ENCODE results near the gene CAMTA1.

CAMTA1 gene

GRCh38 chr1:7678491-7679158 is 893.4 kb downstream of the CAMTA1 start:
- Histone ChIP-seq H3K27ac (ENCODE audit: low read length) (no peak overlapping the region), H4K20me1 (ENCODE audit: insufficient read depth, low read length) (0 out of 2 replicates have a peak, but pooled peaks cover 3% of the 10 kb centered on the region), H3K36me3 (ENCODE audit: insufficient read depth, low read length) (no peaks in the 10 kb centered on the region), H2AFZ (ENCODE audit: low read depth, low read length) (no peak overlapping the region), H3K27me3 (ENCODE audit: insufficient read depth, low read length, poor library complexity) (peaks cover 2% of the 10 kb centered on the region), H3K4me1 (ENCODE audit: insufficient read depth, low read length) (no peaks in the 10 kb centered on the region), H3K4me3 (ENCODE audit: low read depth in 1 of 2, low read length in 2 of 2) (no peak overlapping the region), H3K9ac (ENCODE audit: low read depth, low read length) (no peak overlapping the region), H3K9me3 (ENCODE audit: insufficient read depth, low read length, severe bottlenecking) (no peaks in the 10 kb centered on the region), H3K4me2 (ENCODE audit: insufficient read depth, low read length) (no peak overlapping the region), H3K79me2 (ENCODE audit: insufficient read depth, low read length) (no peaks in the 10 kb centered on the region)
- TF ChIP-seq CTCF (IDR thresholded peaks at IDR 0.05; ENCODE audit: borderline replicate concordance, extremely low read depth, low read length, poor library complexity, severe bottlenecking), result no peak
- TF ChIP-seq EZH2 (IDR thresholded peaks at IDR 0.05; ENCODE audit: borderline replicate concordance, low read depth, low read length, severe bottlenecking), result no peak
- ATAC-seq (ENCODE audit: insufficient read depth, low read depth) (no peak), DNase-seq (no peak)

GRCh38 chr1:7679159-7679872 is 894.1 kb downstream of the CAMTA1 start:
- H4K20me1 ChIP-seq (ENCODE audit: insufficient read depth, low read length), result 0 out of 2 replicates have a peak, but pooled peaks cover 3% of the 10 kb centered on the region
- H3K4me1 ChIP-seq (ENCODE audit: insufficient read depth, low read length), result no peaks in the 10 kb centered on the region
- no peak overlapping the region for H2AFZ ChIP-seq (ENCODE audit: low read depth, low read length)
- no peak overlapping the region for H3K4me3 ChIP-seq (ENCODE audit: low read depth in 1 of 2, low read length in 2 of 2)
- TF ChIP-seq EZH2 (IDR thresholded peaks at IDR 0.05; ENCODE audit: borderline replicate concordance, low read depth, low read length, severe bottlenecking) (no peak), CTCF (IDR thresholded peaks at IDR 0.05; ENCODE audit: borderline replicate concordance, extremely low read depth, low read length, poor library complexity, severe bottlenecking) (no peak)
- H3K27me3 ChIP-seq (ENCODE audit: insufficient read depth, low read length, poor library complexity), result peaks cover 2% of the 10 kb centered on the region
- no peaks in the 10 kb centered on the region for H3K36me3 ChIP-seq (ENCODE audit: insufficient read depth, low read length)
- no peaks in the 10 kb centered on the region for H3K9me3 ChIP-seq (ENCODE audit: insufficient read depth, low read length, severe bottlenecking)
- H3K4me2 ChIP-seq (ENCODE audit: insufficient read depth, low read length), result no peak overlapping the region
- no peaks in the 10 kb centered on the region for H3K79me2 ChIP-seq (ENCODE audit: insufficient read depth, low read length)
- H3K27ac ChIP-seq (ENCODE audit: low read length), result no peak overlapping the region
- no peak overlapping the region for H3K9ac ChIP-seq (ENCODE audit: low read depth, low read length)
- ATAC-seq (ENCODE audit: insufficient read depth, low read depth) (no peak), DNase-seq (no peak)

- DNase-seq (no peak), ATAC-seq (ENCODE audit: insufficient read depth, low read depth) (no peak)
- H3K4me1 ChIP-seq (ENCODE audit: insufficient read depth, low read length), result no peaks in the 10 kb centered on the region
- H3K27me3 ChIP-seq (ENCODE audit: insufficient read depth, low read length, poor library complexity), result peaks cover 2% of the 10 kb centered on the region
- H2AFZ ChIP-seq (ENCODE audit: low read depth, low read length), result no peak overlapping the region
- H3K27ac ChIP-seq (ENCODE audit: low read length), result no peak overlapping the region
- H3K4me2 ChIP-seq (ENCODE audit: insufficient read depth, low read length), result no peak overlapping the region
- TF ChIP-seq EZH2 (IDR thresholded peaks at IDR 0.05; ENCODE audit: borderline replicate concordance, low read depth, low read length, severe bottlenecking), result no peak
- TF ChIP-seq CTCF (IDR thresholded peaks at IDR 0.05; ENCODE audit: borderline replicate concordance, extremely low read depth, low read length, poor library complexity, severe bottlenecking), result no peak
- H4K20me1 ChIP-seq (ENCODE audit: insufficient read depth, low read length), result 0 out of 2 replicates have a peak, but pooled peaks cover 3% of the 10 kb centered on the region
- no peaks in the 10 kb centered on the region for H3K79me2 ChIP-seq (ENCODE audit: insufficient read depth, low read length)
- H3K9ac ChIP-seq (ENCODE audit: low read depth, low read length), result no peak overlapping the region
- H3K4me3 ChIP-seq (ENCODE audit: low read depth in 1 of 2, low read length in 2 of 2), result no peak overlapping the region
- H3K36me3 ChIP-seq (ENCODE audit: insufficient read depth, low read length), result no peaks in the 10 kb centered on the region
- H3K9me3 ChIP-seq (ENCODE audit: insufficient read depth, low read length, severe bottlenecking), result no peaks in the 10 kb centered on the region
Observed at GRCh38 chr1:7679873-7680206, 894.6 kb downstream of the CAMTA1 start.

Data from DND-41 (cell line).